ENCODE measurements around the gene PRKCB.

Gene PRKCB

DNA sequence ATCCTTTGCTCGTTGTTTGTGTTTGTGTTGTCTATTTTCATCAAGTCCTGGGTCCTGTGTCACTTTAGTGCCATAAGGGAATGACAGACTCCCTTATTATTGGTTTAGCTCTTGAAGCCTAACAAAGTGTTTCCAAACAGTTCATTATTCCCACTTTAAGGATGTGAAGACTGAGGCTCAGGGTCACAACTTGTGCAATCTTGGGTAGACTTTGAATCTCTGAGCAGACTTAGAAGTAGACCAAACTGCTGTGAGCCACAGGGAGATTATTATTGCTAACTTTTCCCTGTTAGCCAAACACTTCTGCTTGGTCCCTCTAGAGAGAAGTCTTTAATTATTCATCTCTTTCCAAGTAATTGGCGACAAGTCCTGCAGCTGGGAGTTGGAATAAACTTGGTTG, 31.8 kb downstream of the PRKCB start:
- no peak for DNase-seq

DNA sequence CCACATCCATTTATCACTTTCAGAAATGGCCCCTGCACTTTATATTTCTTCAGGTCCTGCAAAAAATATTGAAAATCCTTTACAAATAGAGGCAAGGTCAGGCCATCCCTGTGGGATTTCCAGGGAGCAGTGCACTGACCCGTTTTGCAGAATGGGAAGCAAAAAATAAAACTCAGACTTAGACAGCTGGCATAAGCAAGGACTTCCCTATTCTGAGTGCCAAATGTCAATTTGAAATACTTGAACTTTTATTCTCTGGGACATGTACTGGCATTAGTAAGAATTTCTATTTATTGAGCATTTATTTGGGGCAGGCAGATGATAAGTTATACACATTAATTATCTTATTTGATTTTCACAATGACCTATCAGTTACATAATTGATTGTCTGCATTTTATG, 32.4 kb downstream of the PRKCB start:
- DNase-seq = no peak

GRCh38 chr16:23869052-23869451, 33.3 kb downstream of the PRKCB start:
- DNase-seq = no peak

DNA sequence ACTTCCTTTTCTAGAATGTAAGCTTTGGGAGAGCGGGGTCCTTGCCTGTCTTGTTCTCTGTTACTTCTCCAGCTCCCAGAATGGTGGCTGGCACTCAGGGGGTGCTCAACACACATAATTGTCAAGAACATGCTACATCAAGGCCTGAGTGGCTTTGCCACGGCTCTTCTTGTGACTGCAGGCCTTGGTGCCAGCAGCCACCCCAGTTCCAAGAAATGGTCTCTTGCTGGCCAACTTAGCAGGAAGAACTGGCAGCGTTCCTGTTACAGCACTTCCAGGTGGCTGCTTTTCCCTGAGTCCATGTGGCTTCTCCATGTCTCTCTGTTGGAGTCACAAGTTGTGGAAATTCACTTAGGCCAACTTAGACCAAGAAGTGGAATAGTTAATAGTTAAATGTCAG, 36.1 kb downstream of the PRKCB start:
- no peak for DNase-seq

DNA sequence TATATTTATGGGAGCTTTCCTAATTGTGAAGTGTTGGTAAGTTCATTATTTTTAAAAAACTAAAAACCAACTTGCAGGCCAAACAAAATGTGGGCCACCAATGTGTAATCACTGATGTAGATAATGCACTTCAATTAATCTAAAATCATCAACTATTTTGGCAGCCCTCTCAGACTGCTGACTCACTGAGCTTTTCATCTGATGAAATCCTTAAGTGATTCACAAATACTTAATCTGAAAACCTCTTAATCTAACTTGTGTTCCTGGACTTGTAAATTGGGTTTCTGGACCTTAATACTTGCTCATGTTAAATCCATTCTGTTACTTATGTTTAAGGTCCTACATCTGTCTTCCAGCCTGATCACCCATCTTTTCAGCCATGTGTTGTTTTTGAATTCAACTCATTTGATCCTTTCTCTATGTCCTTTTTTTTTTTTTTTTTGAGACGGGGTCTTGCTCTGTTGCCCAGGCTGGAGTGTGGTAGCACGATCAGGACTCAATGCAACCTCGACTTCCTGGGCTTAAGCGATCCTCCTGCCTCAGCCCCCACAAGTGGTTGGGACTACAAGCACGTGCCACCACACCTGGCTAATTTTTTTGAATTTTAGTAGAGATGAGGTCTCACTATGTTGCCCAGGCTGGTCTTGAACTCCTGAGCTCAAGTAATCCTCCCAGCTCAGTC, 39.0 kb downstream of the PRKCB start:
- DNase-seq = no peak

DNA sequence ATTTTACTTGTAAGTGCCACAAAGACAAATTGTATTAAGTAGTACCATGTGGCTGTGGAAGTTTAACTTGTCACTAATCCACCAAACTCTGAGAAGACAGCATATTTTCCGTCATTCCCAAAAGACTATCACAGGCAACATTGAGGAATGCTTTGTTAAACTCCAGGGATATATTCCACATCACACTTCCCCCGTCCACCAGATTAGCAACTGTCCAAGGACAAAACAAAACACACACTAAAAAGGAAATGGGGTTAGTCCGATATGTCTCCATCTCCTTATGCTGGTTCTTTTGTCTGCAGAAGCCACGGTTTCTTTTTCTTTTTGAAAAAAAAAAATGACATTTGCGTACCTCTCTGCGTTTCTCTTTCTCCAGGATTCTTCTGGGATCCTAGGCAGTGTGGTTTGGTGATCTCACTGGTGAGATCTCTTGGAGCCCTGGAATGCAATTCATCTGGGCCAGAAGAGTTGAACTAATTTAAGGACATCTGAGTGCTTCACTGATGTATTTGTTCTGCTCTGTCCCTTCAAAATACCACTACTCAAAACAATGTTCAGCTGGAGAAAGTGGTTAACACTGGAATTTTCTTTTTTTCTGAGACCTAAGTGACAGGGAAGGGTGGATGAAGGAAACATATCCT, 40.6 kb downstream of the PRKCB start:
- DNase-seq = no peak

- DNase-seq = peak; percentile 25
Measured at GRCh38 chr16:23877107-23878070, 41.6 kb downstream of the PRKCB start.

- no peak for DNase-seq
Measured at GRCh38 chr16:23879735-23880373, 44.1 kb downstream of the PRKCB start.

DNA sequence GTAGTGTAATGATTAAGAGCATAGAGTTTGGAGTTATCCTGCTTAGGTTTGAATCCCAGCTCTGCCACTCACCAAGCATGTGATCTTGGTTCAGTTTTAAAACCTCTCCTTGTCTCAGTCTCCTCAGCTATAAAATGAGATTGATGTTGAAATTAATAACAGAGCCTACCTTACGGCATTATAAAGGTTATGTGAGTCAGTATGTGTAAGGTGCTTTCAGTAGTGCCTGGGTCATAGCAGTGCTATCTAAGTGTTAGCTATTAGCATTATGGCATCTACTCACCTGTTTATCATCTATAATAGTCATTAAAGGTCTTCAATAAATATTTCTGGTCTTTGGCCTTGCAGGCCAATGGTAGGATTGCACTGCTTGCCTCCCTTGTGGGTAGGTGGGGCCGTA, 53.4 kb downstream of the PRKCB start:
- DNase-seq = no peak

- DNase-seq = no peak
Measured at GRCh38 chr16:23893986-23894385, 58.2 kb downstream of the PRKCB start.

DNA sequence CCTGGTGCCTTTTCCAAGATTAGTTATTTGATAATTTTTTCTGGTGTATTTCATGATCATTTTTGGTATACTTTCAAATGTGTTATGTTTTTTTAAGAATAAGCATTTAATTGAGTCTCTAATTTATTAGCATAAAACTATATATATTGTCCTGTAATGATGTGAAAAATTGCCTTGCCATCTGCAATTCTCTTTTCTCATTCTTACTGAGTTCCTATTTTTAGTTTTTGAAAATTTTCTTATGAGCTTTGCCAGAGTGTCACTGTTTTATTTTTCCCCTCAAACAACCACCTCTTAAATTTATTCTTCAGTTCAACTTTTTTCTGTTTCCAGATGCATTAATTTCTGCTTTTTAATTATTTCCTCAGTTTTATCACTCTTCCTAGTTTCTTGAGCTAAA, 59.3 kb downstream of the PRKCB start:
- DNase-seq = no peak

DNA sequence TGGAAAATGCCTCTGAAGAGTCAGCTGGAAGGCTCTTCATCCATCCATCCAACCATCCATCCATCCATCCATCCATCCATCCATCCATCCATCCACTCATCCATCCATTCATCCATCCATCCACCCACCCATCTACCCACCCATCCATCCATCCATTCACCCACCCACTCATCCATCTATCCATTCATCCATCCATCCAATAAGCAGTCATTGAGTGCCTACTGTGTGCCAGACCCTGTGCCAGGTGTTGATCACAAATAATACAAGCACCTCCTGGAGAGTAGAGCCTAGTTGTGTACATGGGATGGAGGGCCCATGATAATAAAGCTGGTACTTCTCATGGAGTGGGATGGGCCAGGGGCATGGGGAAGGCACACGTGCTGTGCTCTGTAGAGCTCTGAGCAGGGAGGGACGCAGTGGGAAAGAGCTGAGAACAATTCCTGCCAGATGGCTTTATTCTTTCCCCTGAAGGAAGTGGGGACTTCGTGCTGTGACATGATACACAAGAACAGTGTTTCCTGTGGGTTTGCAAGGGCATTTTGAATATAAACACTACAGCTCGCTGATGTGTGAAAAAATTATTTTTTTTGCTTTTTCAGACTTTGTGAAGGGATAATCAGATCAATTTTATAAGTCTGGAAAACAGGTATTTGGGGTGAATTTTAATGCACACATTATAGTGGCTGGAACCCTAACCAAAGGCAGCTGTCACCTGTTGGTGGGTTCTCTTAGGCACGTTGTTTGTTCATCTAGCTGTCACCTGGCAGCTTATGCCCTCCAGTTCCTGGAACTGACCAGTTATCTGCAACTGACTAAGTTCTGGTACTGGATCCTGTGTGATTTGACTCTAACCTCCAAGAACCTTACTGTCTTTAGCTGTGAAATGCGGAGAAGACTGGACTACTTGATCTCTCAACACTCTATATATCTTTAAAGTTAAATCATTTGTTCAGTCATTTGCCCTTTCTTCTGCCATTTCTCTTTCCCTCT, 61.3 kb downstream of the PRKCB start:
- DNase-seq = no peak

DNA sequence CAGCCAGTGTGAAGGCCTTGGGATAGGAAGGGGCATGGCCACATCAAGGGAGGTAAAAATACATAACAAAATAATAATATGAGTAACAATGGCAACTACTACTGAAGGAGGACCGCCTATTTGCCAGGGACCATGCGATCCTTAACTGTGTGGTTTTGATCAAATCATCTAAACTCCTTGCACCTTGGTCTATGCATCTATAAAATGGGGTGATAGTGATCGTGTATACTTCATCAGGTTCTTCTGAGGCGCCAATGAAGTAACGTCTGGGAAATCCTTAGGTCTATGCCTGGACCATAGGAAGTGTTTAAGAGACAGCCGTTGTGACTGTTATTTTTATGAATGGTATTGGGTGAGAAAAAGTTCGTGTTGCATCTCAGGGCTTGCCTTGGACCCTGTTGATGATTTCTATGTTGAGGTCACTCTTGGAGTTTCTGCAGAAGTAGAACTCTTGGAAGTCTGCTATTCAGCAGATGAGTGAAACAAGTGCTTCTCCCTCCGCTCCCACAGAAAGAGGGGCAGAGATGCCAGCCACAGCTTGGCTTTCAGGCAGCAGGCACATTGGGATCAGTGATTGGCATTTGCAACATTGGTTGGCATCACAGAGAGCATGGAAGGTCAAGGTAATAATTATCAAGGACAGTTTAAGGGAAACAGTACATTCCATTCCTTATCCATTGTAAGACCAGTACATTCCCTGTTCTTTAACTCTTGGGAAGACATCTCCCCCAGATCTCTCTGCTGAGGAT, 63.1 kb downstream of the PRKCB start:
- no peak for DNase-seq

- no peak for DNase-seq
Measured at GRCh38 chr16:23899869-23900268, 64.1 kb downstream of the PRKCB start.

- no peak for DNase-seq
Measured at GRCh38 chr16:23900480-23901177, 64.8 kb downstream of the PRKCB start.

- no peak for DNase-seq
Measured at GRCh38 chr16:23901178-23902033, 65.6 kb downstream of the PRKCB start.

DNA sequence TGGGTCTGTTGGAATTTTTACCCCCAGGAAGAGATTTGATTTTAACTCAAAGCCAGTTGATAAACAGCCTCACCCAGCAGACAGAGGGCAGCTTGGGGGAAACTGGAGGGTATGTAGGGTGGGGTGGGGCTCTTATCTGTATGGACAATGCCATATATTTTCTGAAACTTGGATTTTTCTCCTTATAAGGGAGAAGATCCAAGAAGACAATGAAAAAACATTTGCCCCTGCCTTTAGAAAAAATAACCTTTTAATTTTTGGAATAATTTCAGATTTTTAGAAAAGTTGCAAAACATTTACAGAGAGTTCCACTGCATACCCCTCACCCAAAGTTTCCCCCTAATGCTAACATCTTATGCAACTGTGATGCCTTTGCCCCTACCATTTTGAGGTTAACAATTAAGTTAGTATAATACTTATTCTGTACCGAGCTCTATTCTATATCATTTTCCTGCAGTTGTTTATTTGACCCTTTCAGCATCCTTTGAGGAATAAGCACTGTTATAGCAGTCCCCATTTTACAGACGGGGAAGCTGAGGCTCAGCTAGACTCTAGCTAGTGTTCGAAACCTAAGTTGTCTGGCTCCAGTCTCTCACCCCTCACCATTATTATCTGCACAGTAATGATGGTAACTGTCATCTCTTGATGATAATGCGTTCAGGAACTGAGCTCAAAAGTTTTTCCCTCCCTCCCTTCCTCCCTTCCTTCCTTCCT, 66.4 kb downstream of the PRKCB start:
- no peak for DNase-seq

DNA sequence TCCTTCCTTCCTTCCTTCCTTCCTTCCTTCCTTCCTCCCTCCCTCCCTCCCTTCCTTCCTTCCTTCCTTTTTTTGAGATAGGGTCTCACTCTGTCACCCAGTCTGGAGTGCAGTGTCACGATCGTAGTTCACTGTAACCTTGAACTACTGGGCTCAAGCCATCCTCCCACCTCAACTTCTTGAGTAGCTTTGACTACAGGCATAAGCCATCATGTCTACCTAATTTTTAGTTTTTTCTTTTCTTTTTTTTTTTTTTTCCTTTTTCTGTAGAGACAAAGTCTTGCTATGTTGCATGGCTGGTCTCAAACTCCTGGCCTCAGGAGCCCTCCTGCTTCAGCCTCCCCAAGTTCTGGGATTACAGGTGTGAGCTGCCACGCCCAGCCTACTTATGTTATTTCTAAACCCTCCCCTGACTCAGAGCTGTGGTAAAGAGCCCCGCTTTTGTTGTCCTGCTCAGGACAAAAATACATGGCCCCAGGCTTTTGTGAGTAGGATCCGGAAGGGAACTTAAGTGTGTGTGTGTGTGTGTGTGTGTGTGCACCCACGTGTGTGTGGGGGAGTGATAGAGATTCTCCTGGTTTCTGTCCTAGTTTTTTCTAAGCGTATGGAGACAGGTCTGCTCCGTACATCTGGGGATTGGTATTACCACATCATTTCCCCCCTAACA, 67.1 kb downstream of the PRKCB start:
- DNase-seq = no peak
